Skeletal muscle satellite cell (primary cell): ENCODE measurements around the gene TSPAN16.
A peak's percentile ranks its signal among the peaks of the same experiment; 100 is the strongest.

ENCODE experiments used
- H3K27me3 ChIP-seq: 2 replicates; pipeline ENCODE4 v1.7.0; 2013; ENCODE audit warnings: low read length; ENCODE audit not compliant: control insufficient read depth, insufficient read depth
- H3K36me3 ChIP-seq: 2 replicates; pipeline ENCODE4 v1.7.0; 2013; ENCODE audit warnings: mild to moderate bottlenecking, control low read depth, low read length; ENCODE audit not compliant: insufficient read depth
- H3K4me1 ChIP-seq: 2 replicates; pipeline ENCODE4 v1.7.0; 2013; ENCODE audit warnings: low read length; ENCODE audit not compliant: control insufficient read depth, insufficient read depth
- H3K4me2 ChIP-seq: 2 replicates; pipeline ENCODE4 v1.7.0; 2013; ENCODE audit warnings: mild to moderate bottlenecking, low read length
- H3K4me3 ChIP-seq: 2 replicates; pipeline ENCODE4 v1.7.0; 2013; ENCODE audit warnings: low read length
- H3K9ac ChIP-seq: 2 replicates; pipeline ENCODE4 v1.7.0; 2013; ENCODE audit warnings: mild to moderate bottlenecking, low read depth, low read length, moderate library complexity
- H3K9me3 ChIP-seq: replicated peaks from 2 replicates; pipeline ENCODE4 v1.7.0; 2013; ENCODE audit warnings: mild to moderate bottlenecking, control low read depth, low read length

Gene TSPAN16

GRCh38 chr19:11355160-11356073, 59.5 kb downstream of the TSPAN16 start, which contains the start of gene PLPPR2:
Gene PLPPR2, plus strand, starts transcription at chr19:11355432. Its CDS starts 2,242 bp downstream, at chr19:11357674.
- Histone ChIP-seq H3K4me3 (peak within 1 kb of the TSS; percentile 72), H3K4me1 (peaks cover 6% of the 10 kb centered on the region), H3K9me3 (no peaks in the 10 kb centered on the region), H3K36me3 (no peaks in the 10 kb centered on the region), H3K9ac (peak within 1 kb of the TSS; percentile 64), H3K4me2 (peak within 1 kb of the TSS; percentile 84), H3K27me3 (no peaks in the 10 kb centered on the region)

- peaks cover 6% of the 10 kb centered on the region for H3K4me1 ChIP-seq
- H3K4me2 ChIP-seq, result peak overlapping the region; percentile 84
- peak overlapping the region; percentile 64 for H3K9ac ChIP-seq
- H3K4me3 ChIP-seq, result peak overlapping the region; percentile 72
- H3K27me3 ChIP-seq, result no peaks in the 10 kb centered on the region
- peaks cover 4% of the 10 kb centered on the region for H3K36me3 ChIP-seq
- H3K9me3 ChIP-seq, result no peaks in the 10 kb centered on the region
These were observed 60.1 kb downstream of the TSPAN16 start for GRCh38 chr19:11356074-11356397.

GRCh38 chr19:11356676-11357550, 61.0 kb downstream of the TSPAN16 start:
- peaks cover 6% of the 10 kb centered on the region for H3K4me1 ChIP-seq
- no peaks in the 10 kb centered on the region for H3K9me3 ChIP-seq
- no peak overlapping the region for H3K4me3 ChIP-seq
- no peak overlapping the region for H3K4me2 ChIP-seq
- peaks cover 4% of the 10 kb centered on the region for H3K36me3 ChIP-seq
- no peak overlapping the region for H3K9ac ChIP-seq
- H3K27me3 ChIP-seq, result no peaks in the 10 kb centered on the region

DNA sequence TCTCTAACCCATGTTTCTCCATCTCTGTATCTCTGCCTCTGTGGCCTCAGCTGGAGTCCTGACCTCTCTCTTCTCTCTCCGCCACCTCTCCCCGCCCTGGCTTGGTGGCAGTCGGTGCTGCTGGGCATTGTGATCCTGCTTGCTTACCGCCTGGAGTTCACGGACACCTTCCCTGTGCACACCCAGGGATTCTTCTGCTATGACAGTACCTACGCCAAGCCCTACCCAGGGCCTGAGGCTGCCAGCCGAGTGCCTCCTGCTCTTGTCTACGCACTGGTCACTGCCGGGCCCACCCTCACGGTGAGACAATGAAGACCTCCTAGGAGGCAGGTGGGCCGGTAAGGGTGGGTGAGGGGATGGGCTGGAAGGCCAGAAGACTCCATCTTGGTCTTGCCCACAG, 63.5 kb downstream of the TSPAN16 start:
- H3K4me3 ChIP-seq, result no peak overlapping the region
- no peak overlapping the region for H3K9ac ChIP-seq
- peaks cover 6% of the 10 kb centered on the region for H3K4me1 ChIP-seq
- H3K36me3 ChIP-seq, result peaks cover 4% of the 10 kb centered on the region
- H3K9me3 ChIP-seq, result no peaks in the 10 kb centered on the region
- H3K27me3 ChIP-seq, result no peaks in the 10 kb centered on the region
- no peak overlapping the region for H3K4me2 ChIP-seq

- H3K4me1 ChIP-seq, result peaks cover under 1% of the 10 kb centered on the region
- no peaks in the 10 kb centered on the region for H3K27me3 ChIP-seq
- no peak overlapping the region for H3K4me3 ChIP-seq
- H3K9me3 ChIP-seq, result no peaks in the 10 kb centered on the region
- no peak overlapping the region for H3K4me2 ChIP-seq
- peaks cover 4% of the 10 kb centered on the region for H3K36me3 ChIP-seq
- no peak overlapping the region for H3K9ac ChIP-seq
These were observed 65.2 kb downstream of the TSPAN16 start for GRCh38 chr19:11361037-11361770.

DNA sequence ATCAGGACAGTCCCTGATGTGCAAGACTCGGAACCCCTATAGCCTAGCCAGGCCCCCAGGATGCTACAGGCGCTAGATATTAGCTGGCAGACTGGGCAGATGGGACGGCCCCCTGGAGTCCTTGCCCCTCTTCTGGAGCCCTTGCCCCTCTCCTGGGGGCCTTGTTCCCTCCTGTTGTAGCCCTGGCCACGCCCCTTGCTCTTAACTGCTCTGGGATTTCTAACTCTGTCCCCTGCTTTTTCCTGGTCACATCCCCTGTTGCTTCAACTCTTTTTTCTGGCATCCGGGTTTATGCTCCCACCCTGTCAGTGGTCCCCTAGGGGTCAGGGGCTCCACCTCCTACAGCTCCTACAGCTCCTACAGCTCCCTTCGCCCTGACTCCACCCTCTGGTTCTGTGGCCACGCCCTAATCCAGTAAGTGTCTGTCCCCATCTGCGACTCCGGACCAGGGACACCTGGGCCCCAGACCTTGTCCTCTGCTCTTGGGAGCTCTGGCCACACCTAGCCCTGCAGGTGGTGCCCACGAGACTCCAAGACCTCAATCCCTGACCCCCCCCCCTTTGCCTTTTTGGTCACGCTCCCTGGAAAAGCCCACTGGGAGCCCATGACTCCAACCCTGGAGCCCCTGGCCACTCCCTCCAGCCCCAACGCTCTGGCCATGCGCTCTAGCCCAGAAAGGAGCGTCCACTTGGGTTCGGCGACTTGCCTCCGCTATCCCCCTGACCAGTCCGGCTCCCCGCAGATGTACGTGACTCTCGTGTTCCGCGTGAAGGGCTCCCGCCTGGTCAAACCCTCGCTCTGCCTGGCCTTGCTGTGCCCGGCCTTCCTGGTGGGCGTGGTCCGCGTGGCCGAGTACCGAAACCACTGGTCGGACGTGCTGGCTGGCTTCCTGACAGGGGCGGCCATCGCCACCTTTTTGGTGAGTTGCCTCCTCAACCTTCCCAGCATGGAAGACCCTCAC, 66.1 kb downstream of the TSPAN16 start:
- H3K9me3 ChIP-seq, result no peaks in the 10 kb centered on the region
- peaks cover 4% of the 10 kb centered on the region for H3K36me3 ChIP-seq
- H3K4me3 ChIP-seq, result no peak overlapping the region
- H3K27me3 ChIP-seq, result no peaks in the 10 kb centered on the region
- no peak overlapping the region for H3K9ac ChIP-seq
- no peaks in the 10 kb centered on the region for H3K4me1 ChIP-seq
- no peak overlapping the region for H3K4me2 ChIP-seq

DNA sequence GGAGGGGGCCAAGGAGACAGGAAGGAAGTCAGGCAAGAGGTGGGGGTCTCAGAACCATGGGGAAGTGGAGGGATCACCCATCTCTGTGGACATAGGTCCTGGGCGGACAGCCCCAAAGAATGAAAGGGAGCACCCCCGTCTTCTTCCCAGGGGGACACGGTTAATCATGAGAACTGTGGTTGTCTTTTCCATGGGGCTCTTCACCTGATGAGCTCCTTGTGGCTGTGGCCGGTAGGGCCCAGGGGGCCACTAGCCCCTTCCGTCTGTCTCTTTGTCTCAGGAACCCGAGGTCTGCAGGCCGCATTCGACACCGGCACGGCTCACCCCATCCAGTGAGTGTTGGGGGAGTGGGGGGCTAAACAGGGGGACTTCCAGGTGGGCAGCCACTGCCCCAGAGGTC, 67.9 kb downstream of the TSPAN16 start:
- Histone ChIP-seq H3K36me3 (peaks cover 4% of the 10 kb centered on the region), H3K9ac (no peak overlapping the region), H3K4me1 (no peaks in the 10 kb centered on the region), H3K9me3 (no peaks in the 10 kb centered on the region), H3K27me3 (no peaks in the 10 kb centered on the region), H3K4me2 (no peak overlapping the region), H3K4me3 (no peak overlapping the region)

- no peak overlapping the region for H3K9ac ChIP-seq
- no peaks in the 10 kb centered on the region for H3K27me3 ChIP-seq
- H3K4me2 ChIP-seq, result no peak overlapping the region
- H3K4me3 ChIP-seq, result no peak overlapping the region
- no peaks in the 10 kb centered on the region for H3K4me1 ChIP-seq
- no peaks in the 10 kb centered on the region for H3K9me3 ChIP-seq
- peaks cover 4% of the 10 kb centered on the region for H3K36me3 ChIP-seq
These were observed 68.4 kb downstream of the TSPAN16 start for GRCh38 chr19:11364296-11364904.

DNA sequence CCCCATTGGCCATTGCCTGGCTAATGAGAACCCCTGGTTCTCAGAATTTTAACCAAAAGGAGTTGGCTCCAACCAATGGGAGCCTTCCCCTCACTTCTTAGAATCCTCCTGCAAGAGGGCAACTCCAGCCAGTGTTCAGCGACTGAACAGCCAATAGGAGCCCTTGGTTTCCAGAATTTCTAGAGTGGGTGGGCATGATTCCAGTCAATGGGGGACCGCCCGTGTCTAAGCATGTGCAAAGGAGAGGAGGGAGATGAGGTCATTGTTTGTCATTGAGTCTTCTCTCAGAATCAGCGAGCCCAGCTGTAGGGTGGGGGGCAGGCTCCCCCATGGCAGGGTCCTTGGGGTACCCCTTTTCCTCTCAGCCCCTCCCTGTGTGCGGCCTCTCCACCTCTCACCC, 69.0 kb downstream of the TSPAN16 start:
- H3K9ac ChIP-seq, result no peak overlapping the region
- H3K4me3 ChIP-seq, result no peak overlapping the region
- H3K4me2 ChIP-seq, result no peak overlapping the region
- H3K9me3 ChIP-seq, result no peaks in the 10 kb centered on the region
- H3K27me3 ChIP-seq, result no peaks in the 10 kb centered on the region
- H3K36me3 ChIP-seq, result peaks cover 4% of the 10 kb centered on the region
- H3K4me1 ChIP-seq, result no peaks in the 10 kb centered on the region
